NCI-H2081 (cell line): Measurements from ENCODE around the gene TP53TG3C.
"Not testable (repeated sequence)": the region's sequence is repeated elsewhere in the genome, so short reads cannot be mapped to it uniquely, and the experiment has no call there.

Experiments
- DNase-seq, 2 experiments: peaks; one replicate each; lab custom pipeline; 2025; lab: John Stamatoyannopoulos, UW

TP53TG3C gene, protein sequence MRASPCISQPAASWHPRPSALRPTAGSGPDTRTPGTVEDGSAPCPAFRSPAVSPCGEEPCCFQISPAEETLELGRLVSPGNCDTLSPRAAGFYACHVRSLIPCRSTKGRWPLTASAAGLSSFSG

DNA sequence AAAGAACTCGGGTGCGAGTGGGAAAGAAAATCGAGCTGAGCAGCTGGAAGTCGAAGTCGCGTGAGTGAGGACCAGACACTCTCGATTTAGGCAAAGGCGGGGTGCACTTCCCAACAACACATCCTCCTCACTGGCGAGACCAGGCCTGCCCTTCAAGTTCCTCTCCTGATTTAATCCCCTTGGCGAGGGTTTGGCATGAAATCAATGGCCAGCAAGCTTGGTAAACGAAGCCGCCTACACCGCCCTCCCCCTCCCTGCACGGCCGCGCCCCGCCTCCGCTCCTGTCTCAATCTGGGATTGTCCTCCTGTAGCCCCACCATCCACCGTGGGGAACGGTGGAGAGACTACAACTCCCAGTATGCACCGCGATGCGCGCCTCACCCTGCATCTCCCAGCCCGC, at the start of gene TP53TG3C:
TP53TG3C (plus strand) TSS at position 301 of the 400 bp plus-strand sequence; CDS start at position 369, 68 bp downstream.
- not testable (repeated sequence) for DNase-seq
